ENCODE measurements around the gene CORO6. TPM values are rescaled to one million over a fixed set of nuclear protein-coding genes. Genes with fewer than 3 reads are reported as not detected.

Gene CORO6
- polyA plus RNA-seq, 2 of the 4 experiments (the other 2 are of a cell fraction), result 5.0 to 10.1 TPM

- Histone ChIP-seq H3K9me3 (no peaks in the 10 kb centered on the region), H3K27ac (peak overlapping the region; percentile 67 to 77), H3K4me1 (peaks cover 24% of the 10 kb centered on the region), H3K4me3 (peak overlapping the region; percentile 23; the same call in 2 of the 3 replicates), H3K4me2 (peak overlapping the region; percentile 78)
- ChIA-PET CTCF (interaction anchor here (0.6 to 23.2 kb wide), 21 partner anchors 8 to 480 kb away, joined by 3 to 447 read pairs (median 5); partner anchors contain the start of genes ABHD15, ANKRD13B, CORO6 and TP53I13), POLR2A (interaction anchor here (0.6 to 1.1 kb wide), 4 partner anchors 11 to 770 kb away, joined by 3 to 7 read pairs (median 4); partner anchors contain the start of gene ANKRD13B)
- 45% methylated on average over 18 of the region's 50 CpGs for WGBS (ENCODE audit: missing lambda C conversion rate)
- DNase-seq (ENCODE audit: low read depth in 1 of 2, low spot score in 1 of 2), result peak in 1 of 2 experiments; percentile 93
- ATAC-seq, result peak; percentile 58 to 73
- no peak for FAIRE-seq
- TF ChIP-seq E2F6 (IDR thresholded peaks at IDR 0.05; ENCODE audit: borderline replicate concordance, low read depth) (peak; percentile 97), CTCF (IDR thresholded peaks at IDR 0.05) (peak; percentile 87), RCOR1 (IDR thresholded peaks at IDR 0.05; ENCODE audit: low read depth, low read length) (no peak), HES2 (IDR thresholded peaks at IDR 0.05) (no peak), EHMT2 (IDR thresholded peaks at IDR 0.05; ENCODE audit: low read depth) (no peak), NFE2L2 (conservative IDR thresholded peaks at IDR 0.05; ENCODE audit: low read length) (no peak), PBX3 (IDR thresholded peaks at IDR 0.05) (no peak), CEBPB (IDR thresholded peaks at IDR 0.05) (no peak), BHLHE40 (IDR thresholded peaks at IDR 0.05; ENCODE audit: low read depth, low read length) (no peak), FOXS1 (CRISPR knock-in tag; IDR thresholded peaks at IDR 0.05) (peak; percentile 42; the same call in 1 of the 2 replicates), RFX5 (IDR thresholded peaks at IDR 0.05) (no peak), RAD21 (conservative IDR thresholded peaks at IDR 0.05 in 1 of 2, IDR thresholded peaks at IDR 0.05 in 1 of 2) (peak; percentile 53 to 67; a peak in 4 of 5 replicates), MAFK (IDR thresholded peaks at IDR 0.05; ENCODE audit: partially characterized antibody) (no peak), ELK1 (IDR thresholded peaks at IDR 0.05; ENCODE audit: low read depth, low read length) (no peak), BCL3 (IDR thresholded peaks at IDR 0.05) (no peak), HDAC2 (IDR thresholded peaks at IDR 0.05) (no peak), GATA3 (IDR thresholded peaks at IDR 0.05; ENCODE audit: borderline replicate concordance) (no peak), SMC3 (IDR thresholded peaks at IDR 0.05) (peak; percentile 74), FOSB (CRISPR knock-in tag; IDR thresholded peaks at IDR 0.05) (no peak), POLR2A (IDR thresholded peaks at IDR 0.05; ENCODE audit: low read length) (peak; percentile 24; the same call in 1 of the 2 replicates), ATOH8 (CRISPR knock-in tag; IDR thresholded peaks at IDR 0.05; ENCODE audit: low read depth) (0 out of 2 replicates have a peak, but pooled peaks have one; percentile 15), SREBF2 (IDR thresholded peaks at IDR 0.05) (no peak), USF2 (IDR thresholded peaks at IDR 0.05) (no peak; the same call in 1 of the 2 replicates), POLR2AphosphoS2 (conservative IDR thresholded peaks at IDR 0.05; ENCODE audit: low read length) (no peak), ZSCAN20 (CRISPR knock-in tag; IDR thresholded peaks at IDR 0.05) (no peak), HOXA7 (CRISPR knock-in tag; IDR thresholded peaks at IDR 0.05) (no peak), CBX8 (IDR thresholded peaks at IDR 0.05) (no peak), MYC (IDR thresholded peaks at IDR 0.05; ENCODE audit: borderline replicate concordance, low read length) (peak; percentile 85), MAZ (IDR thresholded peaks at IDR 0.05; ENCODE audit: borderline replicate concordance, low read depth, low read length) (0 out of 2 replicates have a peak, but pooled peaks have one; percentile 51), MAX (IDR thresholded peaks at IDR 0.05) (peak; percentile 99), ZC3H11A (IDR thresholded peaks at IDR 0.05) (no peak), NR3C1 (IDR thresholded peaks at IDR 0.05) (no peak), TP53 (CRISPR knock-in tag; IDR thresholded peaks at IDR 0.05) (no peak), HEYL (CRISPR knock-in tag; IDR thresholded peaks at IDR 0.05) (no peak), CBX2 (IDR thresholded peaks at IDR 0.05; ENCODE audit: borderline replicate concordance, low read depth) (no peak)
These were observed 9.3 kb downstream of the CORO6 start for GRCh38 chr17:29613352-29613837.

All from A549 (cell line).